SK-N-SH treated with all-trans-retinoic acid at 6 μM for 48 hours (cell line): Measurements from ENCODE around the gene KIFC3.

Source experiments
- ATAC-seq: fragments of 200-7000 bp; cut with Tn5 transposase; 3 replicates; pipeline ENCODE4 v1.9.1; 2020; ENCODE audit warnings: mild to moderate bottlenecking, moderate library complexity
- ARNTL ChIP-seq: fragments of 450-650 bp; formaldehyde crosslinking; IDR thresholded peaks from 2 replicates; pipeline ENCODE4 v1.5.0; 2020; ENCODE audit warnings: low read depth, mild to moderate bottlenecking, moderate library complexity, borderline replicate concordance
- BACH2 ChIP-seq: fragments of 250-450 bp; sonication (Bioruptor Pico); IDR thresholded peaks from 2 replicates; pipeline ENCODE4 v1.9.0; 2021; ENCODE audit warnings: mild to moderate bottlenecking, borderline replicate concordance
- CSDC2 ChIP-seq: fragments of 250-450 bp; sonication (Bioruptor Pico); IDR thresholded peaks from 2 replicates; pipeline ENCODE4 v1.5.0; 2020; ENCODE audit warnings: mild to moderate bottlenecking, moderate library complexity
- ESRRG ChIP-seq: fragments of 250-450 bp; sonication (Bioruptor Pico); IDR thresholded peaks from 2 replicates; pipeline ENCODE4 v1.6.1; 2021; ENCODE audit warnings: mild to moderate bottlenecking
- GLIS3 ChIP-seq: fragments of 250-450 bp; sonication (Bioruptor Pico); IDR thresholded peaks from 2 replicates; pipeline ENCODE4 v1.5.0; 2020; ENCODE audit warnings: mild to moderate bottlenecking, moderate library complexity
- ISL1 ChIP-seq: fragments of 250-450 bp; sonication (Bioruptor Pico); IDR thresholded peaks from 2 replicates; pipeline ENCODE4 v2.1.2; 2022; ENCODE audit warnings: mild to moderate bottlenecking, moderate library complexity
- OSR1 ChIP-seq: fragments of 250-450 bp; sonication (Bioruptor Pico); IDR thresholded peaks from 2 replicates; pipeline ENCODE4 v1.8.0; 2022; ENCODE audit warnings: moderate library complexity, mild to moderate bottlenecking, inconsistent platforms
- PPARA ChIP-seq: fragments of 250-450 bp; sonication (Bioruptor Pico); IDR thresholded peaks from 2 replicates; pipeline ENCODE4 v1.5.0; 2020; ENCODE audit warnings: mild to moderate bottlenecking, borderline replicate concordance
- RARB ChIP-seq: fragments of 250-450 bp; sonication (Bioruptor Pico); IDR thresholded peaks from 2 replicates; pipeline ENCODE4 v1.8.0; 2021; ENCODE audit warnings: mild to moderate bottlenecking, moderate library complexity
- SNAI2 ChIP-seq: fragments of 250-450 bp; sonication (Bioruptor Pico); IDR thresholded peaks from 2 replicates; pipeline ENCODE4 v1.5.0; 2020; ENCODE audit warnings: mild to moderate bottlenecking, moderate library complexity
- TOX ChIP-seq: fragments of 250-450 bp; sonication (Bioruptor Pico); IDR thresholded peaks from 2 replicates; pipeline ENCODE4 v1.8.0; 2021; ENCODE audit warnings: mild to moderate bottlenecking, moderate library complexity, borderline replicate concordance
- ZC3H10 ChIP-seq: fragments of 250-450 bp; sonication (Bioruptor Pico); IDR thresholded peaks from 2 replicates; pipeline ENCODE4 v1.5.1; 2021; ENCODE audit warnings: mild to moderate bottlenecking, moderate library complexity
- ZFP3 ChIP-seq: fragments of 250-450 bp; sonication (Bioruptor Pico); IDR thresholded peaks from 2 replicates; pipeline ENCODE4 v1.5.0; 2020; ENCODE audit warnings: mild to moderate bottlenecking, moderate library complexity
- ZFP30 ChIP-seq: fragments of 450-650 bp; formaldehyde crosslinking; IDR thresholded peaks from 2 replicates; pipeline ENCODE4 v1.5.0; 2022; ENCODE audit warnings: mild to moderate bottlenecking, moderate library complexity
- ZNF565 ChIP-seq: fragments of 450-650 bp; formaldehyde crosslinking; conservative IDR thresholded peaks from 2 replicates; pipeline ENCODE4 v1.5.0; 2020; ENCODE audit warnings: low read depth, mild to moderate bottlenecking, moderate library complexity
- ZNF70 ChIP-seq: fragments of 450-650 bp; formaldehyde crosslinking; IDR thresholded peaks from 2 replicates; pipeline ENCODE4 v1.5.0; 2020; ENCODE audit warnings: mild to moderate bottlenecking, moderate library complexity
- ZNF8 ChIP-seq: fragments of 450-650 bp; formaldehyde crosslinking; IDR thresholded peaks from 2 replicates; pipeline ENCODE4 v1.5.0; 2020; ENCODE audit warnings: mild to moderate bottlenecking, moderate library complexity
- TF ChIP-seq, protein P1 (sequence below): fragments of 250-450 bp; sonication (Bioruptor Pico); IDR thresholded peaks from 2 replicates; pipeline ENCODE4 v1.8.0; 2020; ENCODE audit warnings: mild to moderate bottlenecking, moderate library complexity, borderline replicate concordance
- TF ChIP-seq, protein P2 (sequence below): fragments of 250-450 bp; sonication (Bioruptor Pico); IDR thresholded peaks from 2 replicates; pipeline ENCODE4 v1.5.1; 2020; ENCODE audit warnings: low read depth, mild to moderate bottlenecking, moderate library complexity
- TF ChIP-seq, protein P3 (sequence below): fragments of 250-450 bp; sonication (Bioruptor Pico); IDR thresholded peaks from 2 replicates; pipeline ENCODE4 v1.5.0; 2020; ENCODE audit warnings: mild to moderate bottlenecking, moderate library complexity
- TF ChIP-seq, protein P4 (sequence below): fragments of 250-450 bp; sonication (Bioruptor Pico); IDR thresholded peaks from 2 replicates; pipeline ENCODE4 v1.8.0; 2021; ENCODE audit warnings: low read depth, mild to moderate bottlenecking, moderate library complexity, borderline replicate concordance

Gene KIFC3

DNA sequence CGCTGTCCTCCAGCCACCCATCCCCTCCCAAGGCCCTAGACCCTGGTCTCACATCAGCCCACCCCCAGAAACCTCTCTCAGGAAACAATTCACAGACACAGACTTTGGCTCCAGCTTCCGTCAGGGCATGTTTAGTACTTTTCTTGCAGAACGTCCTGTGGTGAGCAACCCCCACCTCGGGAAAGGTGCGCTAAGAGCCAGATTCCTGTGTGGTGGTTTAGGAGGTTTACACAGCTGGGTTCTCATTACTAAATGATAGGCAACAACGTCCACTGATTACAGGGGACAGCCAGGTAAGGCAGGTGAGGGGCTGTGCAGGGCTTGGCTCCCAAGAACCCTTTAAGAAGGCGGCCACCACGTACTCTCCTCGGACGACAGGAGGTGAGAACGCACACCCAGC lies 29.3 kb downstream of the KIFC3 start (continued):
- TF ChIP-seq, protein P1, sequence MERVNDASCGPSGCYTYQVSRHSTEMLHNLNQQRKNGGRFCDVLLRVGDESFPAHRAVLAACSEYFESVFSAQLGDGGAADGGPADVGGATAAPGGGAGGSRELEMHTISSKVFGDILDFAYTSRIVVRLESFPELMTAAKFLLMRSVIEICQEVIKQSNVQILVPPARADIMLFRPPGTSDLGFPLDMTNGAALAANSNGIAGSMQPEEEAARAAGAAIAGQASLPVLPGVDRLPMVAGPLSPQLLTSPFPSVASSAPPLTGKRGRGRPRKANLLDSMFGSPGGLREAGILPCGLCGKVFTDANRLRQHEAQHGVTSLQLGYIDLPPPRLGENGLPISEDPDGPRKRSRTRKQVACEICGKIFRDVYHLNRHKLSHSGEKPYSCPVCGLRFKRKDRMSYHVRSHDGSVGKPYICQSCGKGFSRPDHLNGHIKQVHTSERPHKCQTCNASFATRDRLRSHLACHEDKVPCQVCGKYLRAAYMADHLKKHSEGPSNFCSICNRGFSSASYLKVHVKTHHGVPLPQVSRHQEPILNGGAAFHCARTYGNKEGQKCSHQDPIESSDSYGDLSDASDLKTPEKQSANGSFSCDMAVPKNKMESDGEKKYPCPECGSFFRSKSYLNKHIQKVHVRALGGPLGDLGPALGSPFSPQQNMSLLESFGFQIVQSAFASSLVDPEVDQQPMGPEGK: no peak
- TF ChIP-seq ZNF565 (CRISPR knock-in tag) (no peak), ESRRG (CRISPR knock-in tag) (no peak)
- TF ChIP-seq, protein P2, sequence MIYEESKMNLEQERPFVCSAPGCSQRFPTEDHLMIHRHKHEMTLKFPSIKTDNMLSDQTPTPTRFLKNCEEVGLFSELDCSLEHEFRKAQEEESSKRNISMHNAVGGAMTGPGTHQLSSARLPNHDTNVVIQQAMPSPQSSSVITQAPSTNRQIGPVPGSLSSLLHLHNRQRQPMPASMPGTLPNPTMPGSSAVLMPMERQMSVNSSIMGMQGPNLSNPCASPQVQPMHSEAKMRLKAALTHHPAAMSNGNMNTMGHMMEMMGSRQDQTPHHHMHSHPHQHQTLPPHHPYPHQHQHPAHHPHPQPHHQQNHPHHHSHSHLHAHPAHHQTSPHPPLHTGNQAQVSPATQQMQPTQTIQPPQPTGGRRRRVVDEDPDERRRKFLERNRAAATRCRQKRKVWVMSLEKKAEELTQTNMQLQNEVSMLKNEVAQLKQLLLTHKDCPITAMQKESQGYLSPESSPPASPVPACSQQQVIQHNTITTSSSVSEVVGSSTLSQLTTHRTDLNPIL: no peak
- TF ChIP-seq, all 23 proteins: peak for 0

DNA sequence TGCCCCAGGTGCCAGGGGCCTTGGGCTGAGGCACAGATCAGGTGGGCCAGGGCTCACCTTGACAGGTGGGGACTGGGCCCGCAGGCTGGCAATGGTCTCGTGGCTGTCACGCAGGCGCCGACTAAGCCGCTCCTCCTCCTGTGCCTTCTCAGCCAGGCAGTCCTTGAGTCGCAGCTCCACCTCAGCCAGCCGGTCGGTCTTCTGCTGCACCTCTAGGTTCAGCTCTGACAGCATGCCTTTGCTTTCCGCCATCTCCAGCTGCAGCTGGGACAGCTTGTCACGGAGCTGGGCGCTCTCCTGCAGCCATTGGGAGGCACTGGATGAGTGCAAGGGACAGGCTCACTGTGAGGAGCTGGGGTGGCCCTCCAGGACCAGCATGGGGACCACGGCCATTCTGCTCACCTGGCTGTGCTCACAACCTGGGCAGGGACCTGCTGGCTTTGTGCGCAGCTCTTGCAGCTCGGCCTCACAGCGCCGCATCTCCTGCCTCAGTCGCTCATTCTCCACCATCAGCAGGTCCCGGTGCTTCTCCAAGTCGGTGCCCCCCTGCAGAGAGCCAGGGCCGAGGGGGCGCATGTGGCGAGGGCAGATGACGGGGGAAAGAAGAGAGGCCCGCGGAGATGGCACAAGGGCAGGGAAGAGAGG lies 31.0 kb downstream of the KIFC3 start:
- no peak for ATAC-seq
- TF ChIP-seq ESRRG (CRISPR knock-in tag) (no peak), ZFP3 (CRISPR knock-in tag) (no peak), ZNF8 (no peak), CSDC2 (CRISPR knock-in tag) (no peak), ZFP30 (CRISPR knock-in tag) (no peak), OSR1 (CRISPR knock-in tag) (no peak), RARB (CRISPR knock-in tag) (no peak), ISL1 (CRISPR knock-in tag) (no peak), GLIS3 (CRISPR knock-in tag) (no peak), ZC3H10 (no peak), ARNTL (no peak)
- TF ChIP-seq, protein P2: no peak
- TF ChIP-seq, protein P3, sequence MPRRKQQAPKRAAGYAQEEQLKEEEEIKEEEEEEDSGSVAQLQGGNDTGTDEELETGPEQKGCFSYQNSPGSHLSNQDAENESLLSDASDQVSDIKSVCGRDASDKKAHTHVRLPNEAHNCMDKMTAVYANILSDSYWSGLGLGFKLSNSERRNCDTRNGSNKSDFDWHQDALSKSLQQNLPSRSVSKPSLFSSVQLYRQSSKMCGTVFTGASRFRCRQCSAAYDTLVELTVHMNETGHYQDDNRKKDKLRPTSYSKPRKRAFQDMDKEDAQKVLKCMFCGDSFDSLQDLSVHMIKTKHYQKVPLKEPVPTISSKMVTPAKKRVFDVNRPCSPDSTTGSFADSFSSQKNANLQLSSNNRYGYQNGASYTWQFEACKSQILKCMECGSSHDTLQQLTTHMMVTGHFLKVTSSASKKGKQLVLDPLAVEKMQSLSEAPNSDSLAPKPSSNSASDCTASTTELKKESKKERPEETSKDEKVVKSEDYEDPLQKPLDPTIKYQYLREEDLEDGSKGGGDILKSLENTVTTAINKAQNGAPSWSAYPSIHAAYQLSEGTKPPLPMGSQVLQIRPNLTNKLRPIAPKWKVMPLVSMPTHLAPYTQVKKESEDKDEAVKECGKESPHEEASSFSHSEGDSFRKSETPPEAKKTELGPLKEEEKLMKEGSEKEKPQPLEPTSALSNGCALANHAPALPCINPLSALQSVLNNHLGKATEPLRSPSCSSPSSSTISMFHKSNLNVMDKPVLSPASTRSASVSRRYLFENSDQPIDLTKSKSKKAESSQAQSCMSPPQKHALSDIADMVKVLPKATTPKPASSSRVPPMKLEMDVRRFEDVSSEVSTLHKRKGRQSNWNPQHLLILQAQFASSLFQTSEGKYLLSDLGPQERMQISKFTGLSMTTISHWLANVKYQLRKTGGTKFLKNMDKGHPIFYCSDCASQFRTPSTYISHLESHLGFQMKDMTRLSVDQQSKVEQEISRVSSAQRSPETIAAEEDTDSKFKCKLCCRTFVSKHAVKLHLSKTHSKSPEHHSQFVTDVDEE (CRISPR knock-in tag): no peak
- TF ChIP-seq, protein P1: no peak

DNA sequence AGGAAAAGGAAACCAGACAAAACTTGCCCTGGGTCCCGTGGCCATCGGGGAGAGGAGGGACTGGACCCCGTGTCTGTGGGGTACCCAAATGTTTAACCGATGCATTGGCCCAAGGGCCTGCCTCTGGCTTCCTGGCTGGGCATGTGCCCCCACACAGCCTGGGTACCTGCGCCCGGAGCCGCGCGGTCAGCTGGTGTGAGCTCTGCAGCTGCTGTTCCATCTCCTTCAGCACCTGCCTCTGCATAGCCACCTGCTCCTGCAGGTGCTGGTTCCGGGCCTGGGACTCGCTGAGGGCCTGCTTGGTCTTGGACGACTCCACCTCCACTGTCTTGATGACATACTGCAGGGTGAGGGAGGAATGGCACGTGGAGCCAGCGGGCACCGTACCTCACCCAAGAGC lies 31.9 kb downstream of the KIFC3 start:
- no peak for ATAC-seq
- TF ChIP-seq ISL1 (CRISPR knock-in tag) (no peak), BACH2 (CRISPR knock-in tag) (no peak), ZNF8 (no peak), SNAI2 (CRISPR knock-in tag) (no peak), ESRRG (CRISPR knock-in tag) (no peak), CSDC2 (CRISPR knock-in tag) (no peak), PPARA (CRISPR knock-in tag) (no peak), ZC3H10 (no peak), GLIS3 (CRISPR knock-in tag) (no peak), ZNF565 (CRISPR knock-in tag) (no peak), ZFP3 (CRISPR knock-in tag) (no peak), TOX (CRISPR knock-in tag) (no peak), ZNF70 (CRISPR knock-in tag) (no peak)
- TF ChIP-seq, protein P3 (CRISPR knock-in tag): no peak
- TF ChIP-seq, protein P4, sequence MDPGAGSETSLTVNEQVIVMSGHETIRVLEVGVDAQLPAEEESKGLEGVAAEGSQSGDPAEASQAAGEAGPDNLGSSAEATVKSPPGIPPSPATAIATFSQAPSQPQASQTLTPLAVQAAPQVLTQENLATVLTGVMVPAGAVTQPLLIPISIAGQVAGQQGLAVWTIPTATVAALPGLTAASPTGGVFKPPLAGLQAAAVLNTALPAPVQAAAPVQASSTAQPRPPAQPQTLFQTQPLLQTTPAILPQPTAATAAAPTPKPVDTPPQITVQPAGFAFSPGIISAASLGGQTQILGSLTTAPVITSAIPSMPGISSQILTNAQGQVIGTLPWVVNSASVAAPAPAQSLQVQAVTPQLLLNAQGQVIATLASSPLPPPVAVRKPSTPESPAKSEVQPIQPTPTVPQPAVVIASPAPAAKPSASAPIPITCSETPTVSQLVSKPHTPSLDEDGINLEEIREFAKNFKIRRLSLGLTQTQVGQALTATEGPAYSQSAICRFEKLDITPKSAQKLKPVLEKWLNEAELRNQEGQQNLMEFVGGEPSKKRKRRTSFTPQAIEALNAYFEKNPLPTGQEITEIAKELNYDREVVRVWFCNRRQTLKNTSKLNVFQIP (CRISPR knock-in tag): no peak
- TF ChIP-seq, protein P2: no peak
